IPS-18c (cell line): ENCODE data around the gene PACS2.

Source experiments
- H3K4me3 ChIP-seq: 2 replicates; pipeline ENCODE4 v1.7.0; 2013; ENCODE audit warnings: low read depth, mild to moderate bottlenecking, low read length, moderate library complexity; ENCODE audit not compliant: insufficient read depth
- H3K9me3 ChIP-seq: one replicate; pipeline ENCODE4 v1.6.1; 2013; ENCODE audit warnings: mild to moderate bottlenecking, low read length, moderate library complexity; ENCODE audit not compliant: control insufficient read depth, insufficient read depth

PACS2 gene

GRCh38 chr14:105305791-105306190 is 8.8 kb upstream of the PACS2 start:
- no peak overlapping the region for H3K4me3 ChIP-seq
- peaks cover 3% of the 10 kb centered on the region for H3K9me3 ChIP-seq

- Histone ChIP-seq H3K9me3 (peaks cover 3% of the 10 kb centered on the region), H3K4me3 (no peak overlapping the region; the same call in 1 of the 2 replicates)
Measured at GRCh38 chr14:105307052-105307727, 7.4 kb upstream of the PACS2 start.

- Histone ChIP-seq H3K4me3 (no peak overlapping the region), H3K9me3 (peaks cover 3% of the 10 kb centered on the region)
Measured at GRCh38 chr14:105309371-105309770, 5.2 kb upstream of the PACS2 start.

- Histone ChIP-seq H3K9me3 (peaks cover 3% of the 10 kb centered on the region), H3K4me3 (no peak overlapping the region)
Measured at GRCh38 chr14:105311838-105312237, 2.7 kb upstream of the PACS2 start.

GRCh38 chr14:105312973-105313372 is 1.6 kb upstream of the PACS2 start:
- H3K9me3 ChIP-seq, result no peaks in the 10 kb centered on the region
- no peak overlapping the region for H3K4me3 ChIP-seq

- H3K4me3 ChIP-seq, result peak overlapping the region; percentile 50
- no peaks in the 10 kb centered on the region for H3K9me3 ChIP-seq
Measured at GRCh38 chr14:105313381-105314286, 914 bp upstream of the PACS2 start.

GRCh38 chr14:105315211-105315721 is 718 bp downstream of the PACS2 start:
- Histone ChIP-seq H3K4me3 (peak overlapping the region; percentile 69), H3K9me3 (no peaks in the 10 kb centered on the region)

- Histone ChIP-seq H3K4me3 (peak overlapping the region; percentile 69), H3K9me3 (no peaks in the 10 kb centered on the region)
Measured at GRCh38 chr14:105315941-105316576, 1.5 kb downstream of the PACS2 start.

GRCh38 chr14:105316577-105316941 is 2.0 kb downstream of the PACS2 start:
- H3K4me3 ChIP-seq, result no peak overlapping the region

GRCh38 chr14:105316968-105317510 is 2.5 kb downstream of the PACS2 start:
- no peak overlapping the region for H3K4me3 ChIP-seq

More at GRCh38 chr14:105316577-105316941, 2.0 kb downstream of the PACS2 start:
- no peaks in the 10 kb centered on the region for H3K9me3 ChIP-seq

GRCh38 chr14:105317546-105317945 is 3.0 kb downstream of the PACS2 start:
- Histone ChIP-seq H3K4me3 (no peak overlapping the region), H3K9me3 (no peaks in the 10 kb centered on the region)

More at GRCh38 chr14:105316968-105317510, 2.5 kb downstream of the PACS2 start:
- no peaks in the 10 kb centered on the region for H3K9me3 ChIP-seq

GRCh38 chr14:105322791-105323556 is 8.4 kb downstream of the PACS2 start:
- Histone ChIP-seq H3K4me3 (no peak overlapping the region), H3K9me3 (no peaks in the 10 kb centered on the region)

GRCh38 chr14:105323663-105324062 is 9.1 kb downstream of the PACS2 start:
- Histone ChIP-seq H3K9me3 (no peaks in the 10 kb centered on the region), H3K4me3 (no peak overlapping the region)

- no peaks in the 10 kb centered on the region for H3K9me3 ChIP-seq
Measured at GRCh38 chr14:105324080-105324778, 9.7 kb downstream of the PACS2 start.

GRCh38 chr14:105324871-105325270 is 10.3 kb downstream of the PACS2 start:
- H3K9me3 ChIP-seq, result no peaks in the 10 kb centered on the region
- no peak overlapping the region for H3K4me3 ChIP-seq

More at GRCh38 chr14:105324080-105324778, 9.7 kb downstream of the PACS2 start:
- no peak overlapping the region for H3K4me3 ChIP-seq

- Histone ChIP-seq H3K9me3 (no peaks in the 10 kb centered on the region), H3K4me3 (no peak overlapping the region)
Measured at GRCh38 chr14:105325303-105325702, 10.8 kb downstream of the PACS2 start.
